ENCODE data around the gene ALDH5A1.

The ALDH5A1 gene

GRCh38 chr6:24524805-24525204 lies 30.0 kb downstream of the ALDH5A1 start:
- DNase-seq (ENCODE audit: low spot score), result no peak

GRCh38 chr6:24529985-24530384 lies 35.2 kb downstream of the ALDH5A1 start:
- DNase-seq (ENCODE audit: low spot score), result no peak

- DNase-seq (ENCODE audit: low spot score), result no peak
These were observed 39.6 kb downstream of the ALDH5A1 start for GRCh38 chr6:24534329-24534728.

- DNase-seq (ENCODE audit: low spot score), result no peak
These were observed 40.4 kb downstream of the ALDH5A1 start for GRCh38 chr6:24535210-24535609.

- DNase-seq (ENCODE audit: low spot score), result no peak
These were observed 41.7 kb downstream of the ALDH5A1 start for GRCh38 chr6:24536466-24536865.

GRCh38 chr6:24537082-24537699 lies 42.4 kb downstream of the ALDH5A1 start:
- DNase-seq (ENCODE audit: low spot score), result no peak

GRCh38 chr6:24537771-24538385 lies 43.1 kb downstream of the ALDH5A1 start:
- DNase-seq (ENCODE audit: low spot score), result no peak

- DNase-seq (ENCODE audit: low spot score), result no peak
These were observed 44.6 kb downstream of the ALDH5A1 start for GRCh38 chr6:24539416-24539815.

- no peak for DNase-seq (ENCODE audit: low spot score)
These were observed 45.4 kb downstream of the ALDH5A1 start for GRCh38 chr6:24540197-24540596.

GRCh38 chr6:24543683-24544082 lies 48.9 kb downstream of the ALDH5A1 start:
- no peak for DNase-seq (ENCODE audit: low spot score)

GRCh38 chr6:24545183-24545582 lies 50.4 kb downstream of the ALDH5A1 start:
- no peak for DNase-seq (ENCODE audit: low spot score)

GRCh38 chr6:24545691-24546090 lies 50.9 kb downstream of the ALDH5A1 start:
- no peak for DNase-seq (ENCODE audit: low spot score)

- DNase-seq (ENCODE audit: low spot score), result no peak
These were observed 51.7 kb downstream of the ALDH5A1 start for GRCh38 chr6:24546439-24546838.

- no peak for DNase-seq (ENCODE audit: low spot score)
These were observed 52.5 kb downstream of the ALDH5A1 start for GRCh38 chr6:24547243-24547642.

GRCh38 chr6:24549158-24549557 lies 54.4 kb downstream of the ALDH5A1 start:
- DNase-seq (ENCODE audit: low spot score), result no peak

- DNase-seq (ENCODE audit: low spot score), result no peak
These were observed 55.0 kb downstream of the ALDH5A1 start for GRCh38 chr6:24549674-24550353.

GRCh38 chr6:24551139-24551538 lies 56.4 kb downstream of the ALDH5A1 start:
- no peak for DNase-seq (ENCODE audit: low spot score)

- no peak for DNase-seq (ENCODE audit: low spot score)
These were observed 59.7 kb downstream of the ALDH5A1 start for GRCh38 chr6:24554474-24554873.

GRCh38 chr6:24558516-24558915 lies 63.7 kb downstream of the ALDH5A1 start:
- no peak for DNase-seq (ENCODE audit: low spot score)

GRCh38 chr6:24564081-24564480 lies 69.3 kb downstream of the ALDH5A1 start:
- no peak for DNase-seq (ENCODE audit: low spot score)

GRCh38 chr6:24565196-24565595 lies 70.4 kb downstream of the ALDH5A1 start:
- no peak for DNase-seq (ENCODE audit: low spot score)

- DNase-seq (ENCODE audit: low spot score), result no peak
These were observed 71.4 kb downstream of the ALDH5A1 start for GRCh38 chr6:24566020-24566767.

GRCh38 chr6:24568683-24569082 lies 73.9 kb downstream of the ALDH5A1 start:
- DNase-seq (ENCODE audit: low spot score), result no peak

Measured in LoVo (cell line).